Endometrial microvascular endothelial cells (primary cell): ENCODE measurements around the gene ABI3. TPM values are rescaled to one million over a fixed set of nuclear protein-coding genes. Genes with fewer than 3 reads are reported as not detected.

Source experiments
- in situ Hi-C: cut with HindIII; loops from 2 replicates; pipeline ENCODE4 v1.10.0; 2017; ENCODE audit warnings: low sequenced_read_pairs, low pct_unique_long_range_greater_than_20kb; ENCODE audit errors: inconsistent ontology term
- total RNA-seq: library from RNA; depleted of rRNA; stranded (reverse); fragments of >200 nt; gene quantifications from one replicate; pipeline ENCODE4 v1.2.3, GENCODE V29; 2015; ENCODE audit errors: inconsistent ontology term

Gene ABI3
- total RNA-seq, 1 donor from 2014 or later: 69.5 TPM

DNA sequence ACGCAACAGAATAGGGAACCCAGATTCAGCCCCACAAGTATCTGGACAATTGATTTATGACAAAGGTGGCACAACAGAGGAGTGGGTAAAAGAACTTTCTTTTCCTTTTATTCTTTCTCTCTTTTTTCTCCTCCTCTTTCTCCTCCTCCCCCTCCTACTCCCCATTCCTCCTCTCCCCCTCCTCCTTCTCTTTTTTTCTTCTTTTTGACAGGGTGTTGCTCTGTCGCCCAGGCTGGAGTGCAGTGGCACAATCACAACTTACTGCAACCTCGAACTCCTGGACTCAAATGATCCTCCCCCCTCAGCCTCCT, 16.3 kb upstream of the ABI3 start:
- in situ Hi-C loops: no loop called here

GRCh38 chr17:49195751-49196150, 14.8 kb upstream of the ABI3 start:
- in situ Hi-C loops: no loop called here

- in situ Hi-C loops: no loop called here
Measured at GRCh38 chr17:49196520-49196919, 14.0 kb upstream of the ABI3 start.

DNA sequence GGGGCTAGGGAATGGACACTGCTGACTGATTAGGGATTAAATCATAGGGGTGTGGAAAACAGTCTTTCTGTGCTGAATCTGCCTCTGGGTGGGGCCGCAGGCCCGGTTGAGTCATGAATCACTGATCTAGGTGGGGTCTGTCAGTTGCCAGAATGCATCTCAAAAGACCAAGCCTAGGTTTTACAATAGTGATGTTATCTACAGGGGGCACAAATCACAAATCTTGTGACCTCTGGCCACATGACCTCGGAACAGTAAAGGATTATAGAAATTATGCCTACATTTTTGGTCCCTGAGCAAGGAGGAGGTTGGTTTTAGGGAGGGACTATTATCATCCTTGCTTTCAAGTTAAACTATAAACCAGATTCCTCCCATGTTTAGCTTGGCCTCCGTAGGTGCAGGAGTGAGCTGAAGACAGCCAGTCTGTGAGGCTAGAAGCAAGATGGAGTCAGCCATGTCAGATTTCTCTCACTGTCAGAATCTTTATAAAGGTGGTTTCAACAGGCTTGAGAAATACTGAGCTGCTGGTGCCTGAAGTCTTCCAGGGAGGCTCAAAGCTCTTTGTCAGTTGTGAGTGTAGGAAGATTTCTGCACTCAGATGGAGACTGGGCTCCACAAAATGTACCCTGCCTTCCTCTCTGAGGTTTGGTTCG, 13.0 kb upstream of the ABI3 start:
- in situ Hi-C loops: no loop called here

- in situ Hi-C loops: no loop called here
Measured at GRCh38 chr17:49198211-49198610, 12.3 kb upstream of the ABI3 start.

- in situ Hi-C loops: no loop called here
Measured at GRCh38 chr17:49200423-49201083, 10.0 kb upstream of the ABI3 start.

DNA sequence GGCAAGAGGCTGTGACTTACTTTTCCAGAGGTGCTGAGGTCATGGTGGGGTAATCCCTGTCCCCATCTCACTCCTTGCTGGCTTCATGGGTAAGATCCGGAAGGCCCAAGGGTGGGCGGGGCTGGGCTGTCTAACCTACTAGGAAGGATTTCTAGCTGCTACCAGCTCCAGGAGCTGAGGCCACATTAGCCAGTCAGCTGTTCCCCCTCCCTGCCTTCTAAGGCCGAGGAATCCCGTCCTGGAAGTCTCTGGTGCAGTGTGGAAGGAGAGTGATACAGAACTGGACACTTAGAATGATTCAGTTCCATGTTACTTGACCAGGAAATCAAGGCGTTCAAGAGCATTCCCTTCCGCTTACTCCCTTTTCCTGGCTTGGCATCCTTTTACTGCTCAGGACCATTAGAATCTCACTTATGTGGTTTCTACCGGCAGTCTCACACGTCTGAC, 9.0 kb upstream of the ABI3 start:
- in situ Hi-C loops: no loop called here

- in situ Hi-C loops: no loop called here
Measured at GRCh38 chr17:49203796-49204195, 6.7 kb upstream of the ABI3 start.

DNA sequence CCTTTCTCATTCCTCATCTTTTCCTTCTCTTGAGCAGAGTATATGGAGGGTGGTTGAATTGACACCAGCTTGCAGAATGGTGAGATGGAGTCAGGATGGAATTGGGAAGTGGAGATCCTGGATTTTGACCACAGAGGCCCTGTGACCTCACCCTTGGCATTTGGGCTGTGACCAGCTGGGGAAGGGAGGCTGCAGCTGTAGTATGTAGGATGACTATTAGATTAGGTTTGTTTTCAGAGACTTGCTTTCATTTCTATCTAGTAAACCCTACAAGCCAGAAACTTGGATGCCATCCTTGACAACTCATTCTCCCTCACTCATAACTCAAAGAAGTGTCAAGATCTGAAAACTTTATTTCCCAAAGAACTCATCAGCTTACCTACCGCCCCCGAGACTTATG, 6.0 kb upstream of the ABI3 start:
- in situ Hi-C loops: no loop called here

DNA sequence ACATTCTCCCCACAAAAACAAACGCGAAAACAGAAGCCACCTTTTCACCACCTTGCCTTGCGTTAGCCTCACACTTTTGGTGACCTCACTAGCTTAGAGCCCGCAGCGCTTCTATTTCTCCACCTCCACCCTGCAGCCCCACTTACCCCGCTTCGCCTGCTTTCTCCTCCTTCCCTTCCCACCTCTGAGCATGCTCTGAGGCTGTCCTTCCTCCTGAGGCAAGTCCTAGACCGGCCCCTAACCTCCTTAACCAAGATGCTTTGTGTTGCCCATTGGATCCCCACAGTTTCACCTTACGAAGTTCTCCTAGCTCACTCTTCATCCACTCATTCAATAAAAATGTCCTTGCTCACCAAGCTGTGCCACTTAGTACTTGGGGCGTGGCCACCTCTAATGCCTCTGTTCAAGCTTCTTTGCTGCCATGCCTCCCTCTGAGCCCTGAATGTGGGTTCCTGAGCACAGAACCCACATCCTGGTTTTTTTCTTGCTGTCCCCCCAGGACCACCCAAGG, 1.4 kb upstream of the ABI3 start:
- in situ Hi-C loops: no loop called here

DNA sequence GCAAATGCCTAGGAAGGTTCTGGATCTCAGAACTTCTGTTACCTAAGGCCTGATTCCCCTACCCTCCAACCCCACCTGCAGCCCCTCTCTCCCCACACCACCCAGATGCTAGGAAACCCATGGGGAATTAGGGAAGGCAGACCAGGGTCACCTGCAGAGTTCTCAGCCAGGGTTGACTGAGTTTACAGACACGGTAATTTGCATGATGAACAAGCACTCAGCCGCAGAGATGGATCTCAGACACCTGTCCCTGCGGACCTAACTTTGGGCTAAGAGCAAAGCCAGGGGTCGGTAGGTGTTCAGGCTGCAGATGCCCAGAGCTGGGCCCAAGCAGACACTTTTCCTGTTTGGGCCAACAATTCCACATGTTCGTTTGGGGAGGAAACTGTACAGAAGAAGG, 2.9 kb downstream of the ABI3 start:
- in situ Hi-C loops: no loop called here

DNA sequence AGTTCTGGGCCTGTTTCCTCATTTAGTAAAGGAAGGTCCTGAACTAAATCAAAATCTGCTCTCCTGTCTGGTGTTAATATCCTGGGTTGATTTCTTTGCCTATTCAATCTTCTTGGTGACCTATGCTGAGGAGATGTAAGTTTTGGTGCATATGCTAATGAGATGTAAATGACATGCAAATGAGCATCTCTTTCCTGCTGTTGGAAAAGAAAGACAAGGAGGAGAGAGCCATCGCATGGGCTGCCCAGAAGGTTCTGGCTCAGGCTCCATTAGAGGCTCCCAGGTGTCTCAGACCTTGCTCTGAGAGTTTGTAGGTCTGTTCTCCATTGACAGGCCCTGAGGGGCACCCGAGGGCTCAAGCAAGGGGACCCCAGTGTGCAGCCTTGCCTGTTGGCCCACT, 3.3 kb downstream of the ABI3 start:
- in situ Hi-C loops: no loop called here

DNA sequence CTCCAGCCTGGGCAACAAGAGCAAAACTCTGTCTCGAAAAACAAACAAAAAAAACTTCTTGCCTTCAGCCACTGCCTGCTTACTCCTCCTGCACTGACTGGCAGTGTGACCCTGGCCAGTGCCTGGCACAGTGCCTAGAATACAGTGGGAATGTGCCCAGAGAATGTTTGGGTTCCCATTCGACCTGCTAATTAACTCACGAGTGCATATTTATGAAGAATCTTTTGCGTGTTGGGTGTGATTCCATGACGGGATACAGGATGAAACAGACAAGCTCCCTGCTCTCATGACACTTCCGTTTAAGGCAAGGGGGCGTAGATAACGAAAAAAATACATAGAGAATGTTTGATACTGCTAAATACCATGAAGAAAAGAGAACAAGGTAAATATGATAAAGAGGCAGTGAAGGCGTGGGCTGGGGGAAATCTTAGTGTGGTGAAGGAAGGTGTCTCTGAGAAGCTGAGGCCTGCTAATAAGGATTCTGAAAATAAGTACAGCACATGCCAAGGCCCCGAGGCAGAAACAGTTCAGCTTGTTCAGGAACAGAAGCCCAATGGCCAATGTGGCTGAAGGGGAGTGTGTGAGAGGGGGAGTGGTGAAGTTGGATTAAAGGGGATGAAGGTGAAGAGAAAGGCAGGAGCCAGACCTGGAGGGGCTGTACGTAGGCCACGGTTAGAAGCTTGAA, 4.3 kb downstream of the ABI3 start:
- in situ Hi-C loops: no loop called here

- in situ Hi-C loops: no loop called here
Measured at GRCh38 chr17:49216482-49216881, 6.0 kb downstream of the ABI3 start.

DNA sequence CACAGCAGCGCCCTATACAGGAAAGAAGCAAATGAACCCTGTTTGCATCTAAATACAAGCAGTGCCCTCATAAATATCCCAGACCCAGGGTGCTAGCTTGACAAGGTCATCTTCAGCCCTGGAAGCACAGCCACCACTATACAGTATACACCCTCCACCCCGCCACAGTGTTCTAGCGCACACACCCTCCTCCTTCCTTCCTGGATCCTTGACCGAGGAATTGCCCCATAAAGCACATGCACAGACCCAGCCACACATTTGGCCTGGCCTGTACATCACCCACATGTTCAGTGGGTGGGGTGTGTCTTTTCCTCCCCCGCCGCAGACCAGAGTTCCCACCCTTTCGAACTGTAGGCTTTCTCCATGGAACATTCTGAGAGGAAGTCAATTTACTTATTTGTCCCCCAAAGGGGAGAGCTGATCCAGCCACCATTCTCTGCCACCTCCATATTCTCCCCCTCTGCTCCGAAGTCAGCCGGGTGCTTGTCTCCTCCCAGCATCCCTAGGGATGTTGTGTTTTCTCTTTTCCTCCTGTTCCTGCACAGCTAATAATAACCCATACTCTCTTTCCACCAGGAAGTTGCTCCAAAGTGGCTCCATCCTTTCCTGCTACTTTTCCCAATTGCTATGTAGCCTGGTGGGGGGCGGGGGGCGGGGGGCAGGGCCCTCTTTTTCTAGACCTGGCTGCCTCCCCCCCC, 6.6 kb downstream of the ABI3 start:
- in situ Hi-C loops: no loop called here

GRCh38 chr17:49217651-49218413, 7.3 kb downstream of the ABI3 start:
- in situ Hi-C loops: no loop called here

DNA sequence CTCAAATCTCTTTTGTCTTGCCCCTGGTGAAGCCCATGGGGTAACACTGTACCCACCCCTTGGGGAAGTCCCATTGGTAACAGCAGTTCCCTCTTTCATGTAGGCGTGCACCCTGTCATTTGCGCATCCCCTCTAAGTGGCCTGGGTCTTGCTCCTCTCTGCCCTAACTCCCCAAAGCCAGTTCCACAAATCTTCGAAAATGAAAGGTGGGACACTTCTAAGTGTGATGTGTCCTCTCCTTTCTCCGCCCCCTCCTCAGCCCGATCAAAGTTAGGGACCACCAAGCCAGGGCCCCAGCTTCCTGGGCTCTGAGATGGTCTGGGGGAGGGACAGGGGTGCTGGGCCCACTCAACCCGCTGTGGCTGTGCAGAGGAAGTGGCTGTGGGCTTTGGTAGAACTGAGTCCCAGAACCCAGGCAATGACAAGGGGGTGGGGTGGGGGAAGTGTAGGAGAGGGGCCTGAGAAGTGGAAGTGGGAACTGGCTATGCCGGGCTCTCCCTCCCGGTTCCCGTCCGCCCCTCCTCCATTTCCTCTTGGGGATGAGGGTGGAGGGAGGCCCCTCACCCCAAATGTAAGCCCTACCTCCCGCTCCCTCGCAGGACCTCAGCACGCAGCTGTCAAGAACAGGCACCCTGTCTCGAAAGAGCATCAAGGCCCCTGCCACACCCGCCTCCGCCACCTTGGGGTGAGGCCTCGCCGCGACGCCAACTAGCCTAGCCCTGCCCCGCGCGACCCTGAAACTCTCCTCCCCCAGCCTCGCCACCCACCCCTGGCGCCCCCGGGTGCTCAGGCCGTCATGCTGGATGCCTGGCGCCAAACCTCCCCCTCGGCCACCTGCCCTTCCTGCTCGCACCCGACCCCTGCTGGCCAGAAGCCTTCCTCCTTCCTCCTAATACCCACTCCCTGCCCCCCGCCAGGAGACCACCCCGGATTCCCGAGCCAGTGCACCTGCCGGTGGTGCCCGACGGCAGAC, 8.7 kb downstream of the ABI3 start:
- in situ Hi-C loops: no loop called here

DNA sequence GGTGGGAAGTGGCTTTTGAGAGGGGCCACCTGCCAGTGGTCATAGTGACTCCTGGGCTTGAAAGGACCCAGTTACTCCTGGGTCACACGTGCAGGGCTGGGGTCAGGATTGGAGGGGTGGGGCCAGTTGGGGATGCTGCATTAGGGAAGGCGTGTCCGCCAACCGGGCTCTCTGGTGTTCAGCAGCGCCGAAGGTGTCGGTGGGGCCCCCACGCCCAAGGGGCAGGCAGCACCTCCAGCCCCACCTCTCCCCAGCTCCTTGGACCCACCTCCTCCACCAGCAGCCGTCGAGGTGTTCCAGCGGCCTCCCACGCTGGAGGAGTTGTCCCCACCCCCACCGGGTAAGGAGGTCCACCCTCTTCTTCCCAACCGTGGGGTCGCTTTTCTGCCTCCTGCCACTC, 9.5 kb downstream of the ABI3 start:
- in situ Hi-C loops: no loop called here
